HG03039 (cell line): Measurements from ENCODE around the gene RASAL1.

Experiments
- ATAC-seq: cut with Tn5 transposase; IDR thresholded peaks from one replicate; pipeline ENCODE4 v1.9.1; 2021; ENCODE audit warnings: mild to moderate bottlenecking, moderate library complexity; ENCODE audit not compliant: unreplicated experiment

The RASAL1 gene

GRCh38 chr12:113099364-113099763 is 36.2 kb downstream of the RASAL1 start:
- ATAC-seq, result no peak

GRCh38 chr12:113098441-113099028 is 37.0 kb downstream of the RASAL1 start:
- no peak for ATAC-seq

GRCh38 chr12:113097716-113098440 is 37.7 kb downstream of the RASAL1 start:
- ATAC-seq, result no peak

- no peak for ATAC-seq
These were observed 38.7 kb downstream of the RASAL1 start for GRCh38 chr12:113096675-113097461.

GRCh38 chr12:113095405-113095804 is 40.2 kb downstream of the RASAL1 start:
- ATAC-seq, result no peak

- ATAC-seq, result no peak
These were observed 40.8 kb downstream of the RASAL1 start for GRCh38 chr12:113094738-113095137.

- ATAC-seq, result no peak
These were observed 42.0 kb downstream of the RASAL1 start for GRCh38 chr12:113093409-113094101.

- peak; percentile 45 for ATAC-seq
These were observed 42.8 kb downstream of the RASAL1 start for GRCh38 chr12:113092607-113093408.

- no peak for ATAC-seq
These were observed 44.1 kb downstream of the RASAL1 start for GRCh38 chr12:113091506-113091905.

GRCh38 chr12:113090740-113091139 is 44.8 kb downstream of the RASAL1 start:
- ATAC-seq, result no peak

GRCh38 chr12:113089839-113090238 is 45.7 kb downstream of the RASAL1 start:
- no peak for ATAC-seq

GRCh38 chr12:113088971-113089756 is 46.4 kb downstream of the RASAL1 start:
- ATAC-seq, result no peak

GRCh38 chr12:113088037-113088436 is 47.5 kb downstream of the RASAL1 start:
- ATAC-seq, result no peak

- no peak for ATAC-seq
These were observed 48.4 kb downstream of the RASAL1 start for GRCh38 chr12:113087193-113087592.

GRCh38 chr12:113086249-113087164 is 49.1 kb downstream of the RASAL1 start:
- ATAC-seq, result no peak

- ATAC-seq, result no peak
These were observed 51.6 kb downstream of the RASAL1 start for GRCh38 chr12:113083863-113084435.

- ATAC-seq, result no peak
These were observed 52.9 kb downstream of the RASAL1 start for GRCh38 chr12:113082486-113083148.

GRCh38 chr12:113081873-113082272 is 53.7 kb downstream of the RASAL1 start:
- ATAC-seq, result no peak
